Ammon's horn (tissue), 1 donor: ENCODE measurements around the gene GPR31.

ENCODE experiments used
- DNase-seq: peaks from one replicate; pipeline ENCODE4 v3.0.0-alpha.2; 2016; ENCODE audit warnings: low spot score

GPR31 gene

DNA sequence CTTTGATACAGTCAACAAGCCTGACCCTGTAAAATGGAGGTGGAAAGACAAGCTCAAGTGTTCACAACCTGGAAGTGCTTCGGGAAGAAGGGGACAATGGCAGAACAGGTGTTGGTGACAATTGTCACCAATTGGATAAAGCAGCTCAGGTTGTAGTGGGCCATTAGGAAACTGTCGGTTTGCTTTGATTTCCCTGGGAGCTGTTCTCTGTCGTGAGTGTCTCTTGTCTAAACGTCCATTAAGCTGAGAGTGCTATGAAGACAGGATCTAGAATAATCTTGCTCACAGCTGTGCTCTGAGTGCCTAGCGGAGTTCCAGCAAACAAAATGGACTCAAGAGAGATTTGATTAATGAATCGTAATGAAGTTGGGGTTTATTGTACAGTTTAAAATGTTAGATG lies 19.9 kb downstream of the GPR31 start:
- DNase-seq, result no peak

- no peak for DNase-seq
Observed at GRCh38 chr6:167137081-167137480, 20.7 kb downstream of the GPR31 start.

GRCh38 chr6:167136376-167136775 lies 21.4 kb downstream of the GPR31 start:
- no peak for DNase-seq

- DNase-seq, result no peak
Observed at GRCh38 chr6:167134448-167135328, 23.1 kb downstream of the GPR31 start.

DNA sequence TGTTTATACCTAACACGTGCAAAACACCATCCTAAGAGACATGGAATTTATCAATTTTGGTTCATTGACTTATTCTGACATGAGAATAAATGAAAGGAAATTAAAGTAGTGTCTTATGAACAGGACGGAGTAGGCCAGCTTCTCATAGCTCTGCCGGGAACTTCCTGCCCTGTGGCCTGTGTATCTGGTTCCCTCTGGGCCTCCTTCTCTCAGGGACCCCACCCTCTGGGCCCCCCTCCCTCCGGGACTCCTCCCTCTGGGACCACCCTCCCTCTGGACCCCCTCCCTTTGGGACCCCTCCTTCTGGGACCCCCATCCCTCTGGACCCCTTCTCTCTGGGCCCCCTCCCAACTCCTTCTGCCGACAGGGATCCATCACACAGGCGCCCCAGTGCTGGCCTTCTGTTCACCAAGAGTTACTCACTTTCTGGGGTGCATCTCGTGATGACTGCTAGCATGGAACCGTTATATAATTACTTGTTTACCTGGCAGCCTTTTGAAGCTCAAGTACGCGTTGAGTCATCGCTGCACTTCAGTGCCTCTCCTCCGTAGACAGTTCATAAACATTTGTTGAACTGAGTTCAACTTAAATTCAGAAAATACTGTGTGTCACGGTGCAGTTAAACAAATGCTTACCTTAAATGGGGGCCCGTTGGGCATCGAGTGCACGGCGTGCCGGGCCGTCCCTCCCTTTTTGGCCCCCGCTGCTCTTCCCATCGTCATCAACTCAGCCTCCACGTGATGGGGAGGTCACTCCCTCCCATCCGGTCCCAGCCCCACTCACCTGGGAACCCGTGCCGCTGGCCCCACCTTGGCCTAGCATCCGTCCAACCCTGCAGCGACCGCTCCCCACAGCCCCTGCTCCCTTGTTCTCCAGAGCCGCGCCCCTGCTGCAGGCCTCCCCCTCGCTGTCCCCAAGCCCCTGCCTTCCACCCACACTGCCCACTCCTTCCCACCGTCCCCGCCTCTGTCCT lies 26.8 kb downstream of the GPR31 start:
- DNase-seq, result no peak

DNA sequence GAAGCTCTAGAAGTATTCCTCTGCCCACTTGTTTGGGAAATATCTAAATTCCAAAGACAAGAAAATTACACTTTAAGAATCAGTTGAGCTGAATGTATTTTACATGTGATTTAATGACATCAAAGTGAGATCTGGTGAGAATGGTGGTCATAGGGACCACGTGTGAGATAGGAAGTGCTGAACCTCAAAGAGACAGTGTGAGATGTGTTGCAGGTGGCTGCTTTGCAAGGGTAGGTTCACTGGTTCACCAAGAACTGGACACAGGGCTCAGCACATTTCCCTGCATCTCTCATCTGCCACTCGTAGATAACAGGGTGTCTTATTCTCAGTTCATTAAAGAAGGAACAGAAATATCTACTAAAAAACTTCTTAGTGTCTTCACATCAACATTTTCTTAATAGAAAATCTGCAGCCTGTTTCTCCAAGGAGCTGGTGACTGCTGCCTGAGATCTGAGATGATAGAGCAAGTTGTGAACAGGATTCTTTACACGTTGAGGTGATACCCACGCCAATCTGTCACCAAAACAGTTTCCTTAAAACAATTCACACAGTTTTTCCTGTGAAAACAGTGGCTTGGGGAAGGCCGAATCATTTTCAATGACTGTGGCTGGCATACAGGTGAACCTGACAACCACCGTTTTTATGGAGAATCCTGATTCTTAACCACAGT lies 27.6 kb downstream of the GPR31 start:
- no peak for DNase-seq

DNA sequence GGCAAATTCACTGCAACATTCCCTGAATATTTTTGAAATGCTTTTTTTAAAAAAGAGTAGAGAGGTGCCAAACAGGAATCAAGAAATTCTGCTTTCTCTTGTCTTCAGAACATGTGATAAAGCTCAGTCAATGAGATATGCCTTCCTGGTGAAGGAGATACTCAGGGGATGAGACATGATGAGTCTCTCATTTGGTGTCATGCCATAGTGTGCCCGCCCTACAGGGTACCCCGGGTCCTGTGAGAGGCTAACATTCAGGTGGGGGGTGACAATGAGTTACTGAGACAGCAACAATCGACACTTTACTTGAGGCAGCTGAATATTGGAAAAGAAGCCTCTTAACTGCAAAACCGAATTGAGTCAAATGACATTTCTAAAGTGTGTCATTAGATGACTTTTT lies 28.2 kb downstream of the GPR31 start:
- DNase-seq, result no peak

DNA sequence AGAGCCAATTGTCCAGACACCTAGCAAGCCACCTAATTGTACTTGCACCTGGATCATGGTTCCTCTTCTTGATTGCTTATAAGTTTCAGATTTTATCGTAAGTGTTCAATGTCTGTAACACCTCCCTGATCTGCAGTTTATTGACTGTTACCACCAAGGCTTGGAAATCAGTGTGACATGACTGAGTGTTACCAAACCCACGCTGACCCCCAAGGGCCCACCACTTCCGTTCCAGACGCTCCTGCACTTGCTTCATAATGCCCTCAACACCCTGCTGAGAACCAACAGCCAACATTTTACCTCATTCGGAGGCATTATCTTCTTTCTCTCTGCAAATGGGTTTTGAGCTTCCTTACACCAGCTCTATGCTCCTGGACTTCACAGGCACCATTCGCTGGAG lies 28.6 kb downstream of the GPR31 start:
- DNase-seq, result no peak

GRCh38 chr6:167127785-167128531 lies 29.8 kb downstream of the GPR31 start:
- no peak for DNase-seq

GRCh38 chr6:167125855-167126349 lies 31.9 kb downstream of the GPR31 start:
- DNase-seq, result no peak

GRCh38 chr6:167125410-167125809 lies 32.4 kb downstream of the GPR31 start:
- no peak for DNase-seq

- no peak for DNase-seq
Observed at GRCh38 chr6:167124753-167125152, 33.0 kb downstream of the GPR31 start.

DNA sequence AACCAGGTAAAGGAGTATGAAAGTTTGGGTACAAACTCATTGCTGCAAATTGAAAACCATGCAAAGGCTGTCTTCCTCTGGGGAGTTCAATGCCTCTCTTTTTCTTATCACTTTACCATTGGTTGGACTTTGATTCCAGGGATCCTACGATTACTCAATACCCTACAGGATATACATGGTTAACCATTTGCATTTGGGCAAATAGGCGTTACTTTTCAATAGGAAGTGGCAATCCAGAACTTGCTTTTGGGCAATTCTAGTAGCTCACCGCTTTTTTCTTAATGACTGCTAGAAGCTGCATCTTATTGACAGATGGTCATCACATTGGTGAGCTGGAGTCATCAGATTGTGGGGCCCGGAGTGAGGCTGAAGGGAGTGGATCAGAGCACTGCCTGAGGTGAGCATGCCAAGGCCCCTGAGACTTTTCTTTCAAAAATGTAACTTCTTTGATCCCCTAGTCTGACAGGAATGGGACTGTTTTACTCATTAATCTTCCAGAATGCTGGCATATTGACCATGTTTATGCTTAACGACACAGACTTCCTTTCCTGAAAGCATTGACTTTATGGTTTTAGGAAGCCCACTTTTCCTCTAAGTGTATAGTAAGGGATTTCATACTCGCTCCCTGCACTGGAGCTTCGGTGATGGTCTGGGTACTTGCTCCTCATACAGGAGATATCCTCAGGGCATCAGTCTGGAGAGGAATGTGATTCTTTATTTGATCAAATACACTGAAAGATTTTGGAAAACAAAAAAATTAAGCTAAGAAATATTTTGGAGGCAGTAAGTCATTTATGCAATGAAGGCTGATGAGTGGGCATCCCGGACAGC lies 34.7 kb downstream of the GPR31 start, which contains the start of gene CCR6:
Gene CCR6 (plus strand): TSS at position 270 of the 831 bp plus-strand sequence. CDS start 13,039 bp downstream, outside the sequence.
- no peak for DNase-seq

DNA sequence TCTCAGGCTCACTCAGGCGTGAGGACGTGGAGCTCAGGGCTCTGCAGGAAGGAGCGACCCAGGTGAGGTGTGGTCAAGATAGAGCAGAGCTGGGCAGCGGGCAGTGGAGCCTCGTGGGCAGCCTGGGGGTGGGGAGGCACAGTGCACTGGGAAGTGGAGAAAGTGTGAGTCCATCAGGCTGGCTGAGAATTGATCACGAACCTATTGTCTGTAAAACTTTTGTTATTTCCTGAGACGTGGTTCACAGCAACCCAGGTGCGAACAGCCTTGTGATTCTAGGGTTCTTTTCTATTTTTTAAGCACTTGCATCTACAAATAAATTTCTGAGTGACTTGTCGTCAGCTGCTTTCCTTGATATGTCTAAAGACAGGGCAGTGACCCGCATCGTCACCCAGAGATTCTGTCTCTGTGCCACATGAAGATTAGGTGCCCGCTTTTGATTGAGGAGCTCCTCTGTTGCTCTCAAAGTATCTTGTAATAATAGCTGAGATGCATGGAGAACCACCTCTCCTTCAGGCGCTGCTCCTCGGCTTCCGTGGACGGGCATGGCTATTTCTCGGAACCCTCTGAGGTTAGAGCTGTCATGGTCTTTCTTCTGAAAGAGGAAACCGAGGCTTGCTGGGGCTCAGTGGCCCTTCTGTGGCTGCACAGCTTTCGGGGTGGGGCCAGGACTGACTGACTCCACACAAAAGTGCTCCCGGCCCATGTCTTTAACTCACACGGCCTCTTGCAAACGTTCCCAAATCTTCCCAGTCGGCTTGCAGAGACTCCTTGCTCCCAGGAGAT lies 35.5 kb downstream of the GPR31 start:
- no peak for DNase-seq

GRCh38 chr6:167121335-167121841 lies 36.4 kb downstream of the GPR31 start:
- DNase-seq, result no peak

DNA sequence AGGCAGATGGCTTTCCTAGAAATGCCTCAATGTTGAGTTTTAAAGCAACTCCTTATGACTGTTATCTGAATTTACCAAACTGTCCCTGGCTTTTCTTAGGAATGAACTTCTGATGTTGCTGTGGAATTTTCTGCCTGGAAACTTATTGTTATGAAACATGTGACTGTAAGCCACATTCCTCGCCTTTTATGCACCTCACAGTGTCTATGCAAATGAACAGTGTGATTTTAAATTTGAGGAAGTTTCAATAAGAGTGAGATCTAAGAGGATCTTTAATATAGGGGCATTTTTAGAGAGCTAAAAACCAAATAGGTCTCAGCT lies 37.2 kb downstream of the GPR31 start:
- DNase-seq, result no peak

DNA sequence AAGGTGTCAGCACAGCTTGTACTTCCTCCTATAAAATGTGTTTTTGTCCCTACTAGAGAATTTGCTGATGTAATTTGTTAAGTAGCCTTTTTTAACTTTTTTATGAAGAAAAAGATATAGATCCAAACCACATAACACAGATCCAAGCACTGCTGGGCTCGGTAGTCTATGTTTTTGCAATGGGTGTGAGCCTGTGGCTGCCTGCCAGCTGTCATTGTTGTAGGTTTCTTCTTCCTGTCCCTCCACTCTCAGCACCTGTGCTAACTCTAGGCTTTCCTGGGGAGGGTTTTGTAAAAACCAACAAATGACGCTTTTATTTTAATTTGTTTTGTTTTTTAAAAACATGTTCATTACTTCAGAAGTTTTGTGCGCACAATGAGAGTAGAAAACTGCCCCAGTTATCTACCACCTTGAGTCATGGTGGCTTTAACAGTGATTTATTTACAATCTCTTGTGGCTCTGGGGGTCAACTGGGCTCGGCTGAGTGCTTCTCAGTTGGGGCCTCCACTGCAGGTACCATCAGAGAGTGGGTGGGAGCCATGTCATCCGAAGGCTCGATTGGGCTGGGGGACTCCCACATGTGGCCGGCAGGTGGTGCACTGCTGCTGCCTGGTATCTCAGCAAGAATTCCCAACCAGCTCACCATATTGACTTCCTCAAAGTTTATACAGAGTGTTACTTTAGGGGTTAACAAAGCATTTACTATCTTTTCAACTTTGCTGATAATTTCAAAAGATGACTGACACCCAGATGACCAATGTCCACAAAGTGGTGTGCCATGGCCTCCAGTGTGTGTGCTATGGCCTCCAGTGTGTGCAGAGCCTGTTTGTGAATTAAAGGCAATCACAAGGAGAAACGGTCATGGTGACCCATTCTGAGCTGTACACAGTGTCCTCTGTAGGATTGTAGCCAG lies 37.9 kb downstream of the GPR31 start:
- no peak for DNase-seq

GRCh38 chr6:167118839-167119238 lies 38.9 kb downstream of the GPR31 start:
- DNase-seq, result no peak
